G401 (cell line): Measurements from ENCODE around the gene DCHS2. TPM values are rescaled to one million over a fixed set of nuclear protein-coding genes. Genes with fewer than 3 reads are reported as not detected.

Experiments used
- DNase-seq: peaks from one replicate; pipeline ENCODE4 v3.0.0-alpha.2; 2015; ENCODE audit warnings: low spot score
- in situ Hi-C: cut with HindIII; loops from 2 replicates; pipeline ENCODE4 v1.10.0; 2016; ENCODE audit warnings: low sequenced_read_pairs, mixed read lengths
- total RNA-seq: library from RNA; depleted of rRNA; stranded (reverse); fragments of >200 nt; shearing (Covaris generic); gene quantifications from 2 replicates; pipeline ENCODE4 v1.2.3, GENCODE V29; 2014; rRNA removed

DCHS2 gene, protein sequence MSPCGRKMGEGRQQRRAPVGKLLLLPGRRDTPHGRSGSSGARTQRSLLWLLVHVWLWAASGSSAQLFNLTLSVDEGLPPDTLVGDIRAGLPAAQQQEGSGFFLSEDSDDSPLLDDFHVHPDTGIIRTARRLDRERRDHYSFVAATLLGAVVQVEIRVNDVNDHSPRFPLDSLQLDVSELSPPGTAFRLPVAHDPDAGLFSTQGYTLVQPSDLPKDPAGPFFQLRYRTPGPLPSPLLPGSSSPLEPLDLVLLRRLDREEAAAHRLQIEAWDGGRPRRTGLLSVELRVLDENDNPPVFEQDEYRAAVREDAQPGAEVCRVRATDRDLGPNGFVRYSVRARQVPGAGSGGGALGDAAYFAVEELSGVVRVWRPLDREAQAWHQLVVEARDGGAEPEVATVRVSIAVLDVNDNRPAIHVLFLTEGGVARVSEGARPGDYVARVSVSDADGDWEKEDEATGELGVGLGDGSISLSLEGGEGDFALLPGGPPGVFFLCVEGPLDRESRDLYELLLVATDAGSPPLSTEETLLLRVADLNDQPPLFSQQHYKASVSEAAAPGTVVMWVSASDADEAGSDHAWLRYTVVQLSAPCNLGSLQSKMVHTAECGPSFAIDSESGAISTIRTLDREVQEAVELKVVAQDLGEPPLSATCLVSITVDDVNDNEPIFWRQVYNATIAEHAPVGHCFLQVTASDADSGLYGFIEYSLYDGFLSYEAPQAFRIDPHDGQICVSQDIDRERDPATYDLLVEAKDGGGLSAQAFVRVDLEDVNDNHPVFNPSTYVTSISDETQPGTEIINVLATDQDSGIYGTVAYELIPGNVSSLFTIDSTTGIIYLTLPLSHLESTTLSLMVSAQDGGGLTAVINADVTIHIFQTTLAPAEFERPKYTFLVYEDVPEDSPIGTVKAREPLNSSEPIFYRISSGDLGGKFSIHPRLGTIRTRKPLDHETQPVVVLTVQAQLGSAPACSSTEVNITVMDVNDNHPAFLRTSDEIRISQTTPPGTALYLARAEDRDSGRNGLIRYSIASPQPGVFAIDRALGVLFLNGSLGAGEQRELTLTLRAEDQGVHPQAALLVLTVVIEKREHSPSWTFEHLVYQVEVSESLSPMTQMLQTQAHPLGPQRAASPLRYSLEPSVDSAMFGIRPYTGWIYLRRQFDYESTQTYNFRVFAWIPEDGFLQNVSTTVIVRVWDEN (N-terminal part only)
- total RNA-seq = not detected in 2 replicates

DNA sequence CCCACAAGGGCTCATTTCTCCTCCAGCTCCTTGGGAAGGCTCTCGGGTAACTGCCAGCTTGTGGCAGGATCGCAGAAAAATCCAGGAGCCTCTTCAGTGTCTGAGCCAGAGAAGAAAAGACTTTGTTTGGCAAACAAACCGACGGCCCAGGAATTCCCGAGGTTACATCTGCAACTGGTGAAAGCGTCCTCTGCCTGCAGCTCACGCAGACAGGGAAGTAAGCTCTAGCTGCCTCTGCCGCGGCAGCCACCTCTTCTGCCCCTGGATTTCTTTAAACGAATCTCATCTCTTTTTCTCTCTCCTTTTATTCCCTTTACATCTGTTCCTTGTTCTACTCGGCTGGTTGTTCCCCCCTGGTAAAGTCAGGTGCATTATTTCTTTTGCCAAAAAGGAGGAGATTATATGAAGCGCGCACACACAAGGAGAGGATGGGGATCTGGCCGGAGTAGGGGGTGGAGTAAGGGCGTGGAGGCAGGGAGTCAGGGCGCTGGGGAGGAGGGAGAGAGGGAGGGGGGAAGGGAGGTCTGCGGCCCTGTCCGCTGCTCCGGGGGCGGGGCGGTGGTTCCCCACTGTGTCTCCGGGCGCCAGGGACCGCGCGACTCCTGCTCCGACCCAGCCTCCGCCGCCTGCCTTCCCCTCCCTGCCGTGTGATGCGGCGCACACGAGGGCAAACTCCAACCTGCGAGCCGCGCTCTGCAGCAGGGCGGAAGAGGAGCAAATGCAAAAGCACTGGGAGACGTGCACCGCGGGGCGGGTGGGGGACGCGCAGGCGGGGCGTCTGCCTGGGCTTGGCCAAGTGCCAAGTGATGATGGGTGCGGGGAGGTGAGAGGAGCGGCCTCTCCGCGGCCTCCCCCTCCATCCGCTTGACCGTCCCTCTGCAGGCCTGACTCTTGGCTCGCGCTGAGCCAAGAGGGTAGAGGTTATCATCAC lies at the start of gene DCHS2:
TSS of gene DCHS2 (minus strand) at position 459 of the 931 bp plus-strand sequence. CDS start at position 15, 444 bp downstream.
- DNase-seq = no peak

DNA sequence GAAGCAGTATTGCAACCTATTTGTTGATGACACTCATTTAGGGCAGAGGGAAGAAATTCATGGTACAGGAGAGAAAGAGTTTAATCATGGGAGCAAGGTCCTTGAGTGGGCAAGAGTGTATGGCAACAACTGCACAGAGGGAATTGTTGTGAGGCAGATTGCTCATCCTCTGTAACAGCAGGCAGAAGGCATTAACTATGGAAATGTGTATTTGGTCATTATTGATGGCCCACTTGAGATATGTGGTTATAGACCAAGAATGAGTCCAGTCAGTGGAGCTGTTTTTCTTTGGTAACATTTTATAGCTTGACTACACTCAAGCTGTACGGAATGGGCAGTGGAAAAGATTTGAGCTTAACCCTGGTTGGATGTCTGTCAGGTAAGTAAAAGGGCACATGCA lies 42.7 kb upstream of the DCHS2 start:
- in situ Hi-C loops = no loop called here
- no peak for DNase-seq

More for the DNA sequence above, at the start of gene DCHS2:
- in situ Hi-C loops = no loop called here

DNA sequence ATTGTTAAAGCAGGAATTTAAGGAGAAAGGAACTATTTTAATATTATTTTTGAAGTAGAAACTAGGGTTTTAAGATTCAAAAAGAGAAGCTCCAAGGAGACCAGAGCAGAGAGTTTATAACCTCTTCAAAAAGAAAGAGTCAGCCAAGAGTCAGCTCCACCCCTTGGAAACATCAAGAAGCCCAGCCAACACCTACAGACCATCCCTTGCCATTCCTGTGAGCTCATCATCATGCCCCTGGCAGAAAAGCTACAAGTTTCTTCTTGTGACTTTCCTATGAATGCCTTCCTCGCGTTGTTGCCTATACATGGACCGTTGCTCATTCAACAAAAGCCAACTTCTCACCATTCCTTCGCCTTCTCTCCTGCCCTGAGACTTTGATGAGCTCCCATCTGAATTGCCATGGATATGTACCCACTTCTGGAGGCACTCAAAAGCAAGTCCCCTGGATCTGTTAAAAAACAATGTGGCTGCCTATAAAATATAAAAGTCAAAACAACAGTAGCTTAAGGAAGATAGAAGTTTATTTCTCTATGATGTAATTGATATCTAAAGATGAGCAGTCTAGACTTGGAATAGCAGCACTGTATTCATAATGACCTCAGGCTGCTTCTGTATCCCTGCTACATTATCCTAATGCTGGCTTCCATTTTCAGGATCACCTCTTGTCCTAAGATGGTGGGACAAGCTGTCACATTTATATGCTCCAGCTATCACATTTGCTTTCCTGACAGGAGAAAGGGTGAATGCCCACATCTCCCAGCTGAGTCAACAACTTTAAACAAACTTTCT lies 38.3 kb upstream of the DCHS2 start:
- no peak for DNase-seq
- in situ Hi-C loops = no loop called here

DNA sequence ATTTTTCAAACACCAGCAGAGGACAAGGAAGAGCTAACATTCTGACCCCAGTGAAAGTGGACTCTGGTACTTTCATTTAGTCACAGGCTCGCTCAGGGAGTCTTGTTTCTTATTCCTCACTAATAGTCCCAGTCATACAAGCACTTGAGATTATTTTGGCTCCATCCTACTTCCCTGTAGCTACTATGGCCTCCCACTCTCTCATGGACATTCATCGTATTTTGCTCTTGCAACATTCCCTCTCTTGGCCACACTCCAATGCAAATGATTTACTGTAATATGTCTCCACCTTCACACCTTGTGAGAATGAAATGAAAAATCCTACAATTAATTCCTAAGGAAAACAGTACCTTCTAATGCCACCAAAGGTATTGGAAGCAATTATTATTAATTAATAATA lies 37.3 kb upstream of the DCHS2 start:
- DNase-seq = no peak
- in situ Hi-C loops = no loop called here

DNA sequence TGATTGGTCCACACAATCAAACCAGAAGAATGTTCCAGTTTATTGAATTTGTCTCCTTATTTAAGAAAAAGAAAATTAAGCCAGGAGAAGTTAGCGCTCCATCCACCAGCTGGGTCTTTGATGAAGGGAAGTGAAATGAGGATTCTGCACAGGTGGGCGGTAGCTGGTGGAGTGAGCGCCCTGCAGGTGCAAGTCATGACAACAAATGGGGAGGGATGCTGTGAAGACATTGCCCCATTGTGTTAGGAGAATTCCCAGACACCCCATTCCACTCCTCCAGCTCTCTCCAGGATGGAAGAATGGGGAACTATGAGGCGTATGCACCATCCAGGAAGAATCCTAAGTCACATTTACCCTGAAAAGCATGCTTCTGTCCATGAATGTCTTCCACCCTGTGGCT lies 35.7 kb upstream of the DCHS2 start:
- in situ Hi-C loops = no loop called here
- no peak for DNase-seq

DNA sequence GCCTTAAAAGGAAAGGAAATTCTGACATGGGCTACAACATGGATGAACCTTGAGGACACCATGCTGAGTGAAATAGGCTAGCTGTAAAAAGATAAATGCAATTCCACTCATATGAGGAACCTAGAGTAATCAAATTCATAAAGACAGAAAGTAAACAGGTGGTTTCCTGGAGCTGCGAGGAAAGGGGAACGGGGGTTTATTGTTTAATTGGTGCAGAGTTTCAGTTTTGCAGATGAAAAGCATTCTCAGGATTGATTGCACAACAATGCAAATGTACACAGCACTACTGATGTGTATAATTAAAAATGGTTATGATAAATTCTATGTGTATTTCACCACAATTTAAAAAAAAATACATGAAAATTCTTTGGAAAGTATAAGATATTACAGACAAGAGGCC lies 34.6 kb upstream of the DCHS2 start:
- no peak for DNase-seq
- in situ Hi-C loops = no loop called here

DNA sequence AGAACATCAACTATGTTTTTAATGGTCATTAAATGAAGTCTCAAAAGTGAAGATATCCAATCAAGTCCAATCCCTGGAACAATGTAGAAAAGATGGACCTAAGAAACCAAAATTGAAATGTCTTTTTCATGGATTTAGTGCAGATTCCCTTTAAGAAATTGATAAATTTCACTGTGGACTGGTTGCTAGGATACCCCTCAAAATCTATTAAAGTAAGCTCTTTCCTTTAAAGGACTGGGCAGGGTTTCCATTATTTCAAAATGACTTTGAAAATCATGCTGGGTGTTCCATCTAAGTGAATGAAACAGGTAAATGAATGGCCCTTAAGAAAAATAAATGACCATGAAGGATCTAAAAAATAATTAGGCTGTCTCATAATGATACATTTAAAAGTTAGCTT lies 30.0 kb upstream of the DCHS2 start:
- in situ Hi-C loops = no loop called here
- no peak for DNase-seq

DNA sequence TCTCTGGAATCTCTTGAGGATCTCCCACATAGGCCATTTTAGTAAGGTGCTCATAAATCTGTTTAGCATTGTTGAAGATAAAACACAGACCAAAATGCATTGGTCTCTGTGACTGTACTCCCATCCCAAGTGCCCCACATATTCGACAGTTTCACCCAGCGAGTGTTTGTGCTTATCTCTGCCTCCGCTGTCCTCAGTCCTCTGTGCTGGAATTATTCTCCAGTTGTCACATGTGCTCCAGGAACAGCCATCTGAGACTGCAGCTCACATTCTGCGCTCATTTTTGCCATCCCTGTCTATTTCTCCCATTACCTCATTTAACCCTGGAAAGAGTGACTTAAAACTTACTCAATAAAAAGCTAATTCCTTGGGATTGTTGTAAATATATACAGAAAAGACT lies 27.6 kb upstream of the DCHS2 start:
- no peak for DNase-seq
- in situ Hi-C loops = no loop called here

DNA sequence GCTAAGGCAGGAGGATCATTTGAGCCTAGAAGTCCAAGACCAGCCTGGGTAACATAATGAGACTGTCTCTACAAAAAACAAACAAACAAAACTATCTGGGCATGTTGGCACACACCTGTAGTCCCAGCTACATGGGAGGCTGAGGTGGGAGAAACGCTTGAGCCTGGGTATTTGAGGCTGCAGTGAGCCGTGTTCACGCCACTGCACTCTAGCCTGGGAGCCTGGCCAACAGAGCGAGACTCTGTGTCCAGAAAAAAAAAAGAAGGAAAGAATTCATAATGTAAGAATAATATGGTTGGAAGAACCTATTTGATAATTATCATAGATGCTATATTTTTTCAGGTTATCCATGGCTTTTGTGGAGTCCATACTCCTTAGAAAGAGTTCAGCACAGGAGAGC lies 26.0 kb upstream of the DCHS2 start:
- in situ Hi-C loops = no loop called here

DNA sequence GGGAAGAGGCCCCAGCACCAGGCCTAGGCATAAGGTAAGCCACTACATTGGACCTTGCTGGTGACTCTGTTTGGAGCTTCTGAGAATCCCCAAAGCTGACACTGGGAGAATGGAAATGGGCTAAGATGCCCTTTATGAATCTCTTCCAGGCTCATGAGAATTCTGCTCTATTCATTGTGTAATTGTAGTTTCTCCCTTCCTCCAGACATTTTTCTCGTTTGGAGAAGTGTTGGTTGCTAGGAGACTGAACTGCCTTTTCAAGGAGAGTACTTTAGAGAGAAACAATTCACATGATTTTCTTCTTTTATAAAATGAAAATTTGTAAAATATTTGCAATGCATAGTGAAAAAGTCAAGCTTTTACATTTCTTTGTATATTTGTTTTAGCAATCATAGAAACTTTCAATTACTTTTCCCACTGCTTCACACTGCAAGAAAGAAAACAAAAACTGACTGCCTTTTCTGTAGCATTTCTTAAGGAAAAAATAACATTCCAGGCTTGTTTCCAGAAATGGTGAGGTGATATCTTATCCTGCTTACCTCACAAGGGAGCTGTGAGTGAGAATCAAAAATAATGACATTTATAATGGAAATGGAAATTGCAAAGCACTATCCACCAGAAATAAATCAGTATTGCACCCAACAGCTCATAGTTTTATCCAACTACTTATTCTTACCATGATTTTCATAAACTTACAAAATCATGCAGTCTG lies 24.9 kb upstream of the DCHS2 start:
- DNase-seq = no peak
- in situ Hi-C loops = no loop called here

More for the DNA sequence above, 26.0 kb upstream of the DCHS2 start:
- DNase-seq = no peak

DNA sequence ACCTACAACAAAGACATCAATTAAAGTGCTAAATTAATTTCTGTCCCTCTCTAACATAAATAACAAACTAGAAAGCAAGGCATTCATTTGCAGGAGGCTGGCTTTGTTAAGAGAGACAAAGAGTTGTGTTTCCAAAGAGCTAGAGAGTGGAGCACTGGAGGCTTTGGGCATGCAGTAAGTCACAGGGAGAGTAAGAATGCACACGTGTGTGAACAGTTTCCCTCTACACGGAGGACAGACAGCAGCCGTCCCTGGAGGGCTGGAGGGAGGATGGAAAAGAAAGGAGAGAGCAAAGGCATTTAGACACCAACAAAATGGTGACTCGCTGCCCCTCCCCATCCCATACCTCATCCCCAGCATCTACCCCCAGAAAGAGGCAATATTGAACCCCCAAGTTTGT lies 20.4 kb upstream of the DCHS2 start:
- no peak for DNase-seq
- in situ Hi-C loops = no loop called here

DNA sequence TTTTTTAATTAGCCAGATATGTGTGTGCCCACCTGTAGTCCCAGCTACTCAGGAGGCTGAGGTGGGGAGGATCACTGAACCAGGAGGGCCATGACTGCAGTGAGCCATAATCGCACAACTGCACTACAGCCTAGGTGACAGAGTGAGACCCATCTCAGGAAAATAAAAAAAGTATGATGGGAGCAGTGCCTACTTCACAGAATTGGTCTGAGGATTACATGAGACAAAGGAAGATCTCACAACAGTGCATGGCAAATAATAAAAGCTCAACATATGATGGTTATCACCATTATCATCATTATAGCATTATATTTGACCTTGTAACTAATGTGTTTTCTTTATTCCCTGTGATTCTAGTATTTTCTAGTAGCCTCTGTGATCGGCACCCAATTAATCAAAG lies 19.9 kb upstream of the DCHS2 start:
- DNase-seq = no peak
- in situ Hi-C loops = no loop called here

DNA sequence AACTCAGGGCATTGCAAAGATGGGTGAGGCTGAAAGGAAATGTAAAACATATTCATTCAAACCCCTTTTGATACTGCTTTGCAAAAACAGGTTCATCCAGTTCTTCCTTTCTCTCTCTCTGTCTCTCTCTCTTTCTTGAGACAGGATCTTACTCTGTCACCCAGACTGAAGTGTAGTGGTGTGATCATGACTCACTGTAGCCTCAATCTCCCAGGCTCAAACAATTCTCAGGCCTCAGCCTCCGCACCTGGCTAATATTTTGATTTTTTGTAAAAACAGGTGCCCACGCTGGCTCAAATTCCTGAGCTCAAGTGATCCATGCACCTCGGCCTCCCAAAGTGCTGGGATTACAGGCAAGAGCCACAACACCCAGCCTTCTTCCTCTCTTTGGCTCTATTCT lies 15.6 kb upstream of the DCHS2 start:
- DNase-seq = no peak
- in situ Hi-C loops = no loop called here

DNA sequence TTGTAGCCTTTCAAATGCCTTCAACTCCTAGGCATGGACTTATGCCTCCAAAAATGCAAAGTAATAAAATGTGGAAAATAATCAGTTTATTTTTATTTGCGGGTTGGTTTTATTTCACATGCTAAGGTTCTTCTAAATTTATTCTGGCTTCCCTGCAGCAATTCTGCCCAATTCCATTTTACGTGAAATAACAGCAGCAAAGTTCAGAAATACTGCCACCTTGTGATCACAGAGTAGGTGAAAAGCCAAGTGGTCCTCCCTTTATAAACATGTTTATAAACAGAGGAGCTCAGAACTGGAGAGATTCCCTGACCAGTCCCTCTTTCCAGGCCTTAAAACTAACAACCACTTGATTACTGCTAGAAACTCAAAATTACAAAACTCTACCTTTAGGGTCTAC lies 14.7 kb upstream of the DCHS2 start:
- peak; percentile 53 for DNase-seq
- in situ Hi-C loops = no loop called here

DNA sequence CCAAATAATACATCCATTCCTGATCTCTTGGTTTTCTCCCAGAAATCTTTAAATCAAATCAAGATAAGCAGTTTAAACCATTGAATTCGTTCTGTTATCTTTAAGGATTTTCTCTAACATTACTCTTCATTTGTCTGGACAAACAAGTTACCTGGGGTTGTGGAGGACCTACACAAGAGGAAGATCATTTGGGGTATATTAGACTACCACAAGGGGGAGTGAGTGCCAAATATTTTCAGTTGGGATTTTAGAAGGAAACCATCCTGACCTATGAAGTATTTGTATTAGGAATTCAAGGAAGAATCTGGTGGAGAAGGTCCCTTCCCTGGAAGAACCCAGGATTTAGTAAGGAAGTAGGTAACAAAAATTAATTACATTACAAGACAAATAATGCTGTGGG lies 12.0 kb upstream of the DCHS2 start:
- in situ Hi-C loops = no loop called here

DNA sequence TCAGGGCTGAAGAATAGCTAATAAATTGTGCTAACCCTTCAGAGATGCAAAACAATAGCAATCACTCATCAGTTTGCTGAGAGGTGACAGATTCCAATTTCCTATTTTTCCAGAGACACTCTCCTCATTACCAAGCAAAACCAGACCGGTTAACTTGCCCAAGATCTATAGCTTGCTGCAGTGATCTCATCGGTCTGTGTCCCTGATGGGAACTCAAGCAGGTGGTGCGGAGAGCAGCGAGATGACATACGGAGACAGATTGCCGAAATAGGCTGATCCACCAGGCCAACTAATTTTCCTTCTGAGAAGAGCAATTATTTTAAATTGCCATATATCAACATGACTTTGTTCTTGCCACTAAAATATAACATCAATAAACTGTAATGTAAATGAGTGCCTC lies 10.5 kb upstream of the DCHS2 start:
- DNase-seq = no peak
- in situ Hi-C loops = no loop called here

More for the DNA sequence above, 12.0 kb upstream of the DCHS2 start:
- DNase-seq = peak; percentile 12

DNA sequence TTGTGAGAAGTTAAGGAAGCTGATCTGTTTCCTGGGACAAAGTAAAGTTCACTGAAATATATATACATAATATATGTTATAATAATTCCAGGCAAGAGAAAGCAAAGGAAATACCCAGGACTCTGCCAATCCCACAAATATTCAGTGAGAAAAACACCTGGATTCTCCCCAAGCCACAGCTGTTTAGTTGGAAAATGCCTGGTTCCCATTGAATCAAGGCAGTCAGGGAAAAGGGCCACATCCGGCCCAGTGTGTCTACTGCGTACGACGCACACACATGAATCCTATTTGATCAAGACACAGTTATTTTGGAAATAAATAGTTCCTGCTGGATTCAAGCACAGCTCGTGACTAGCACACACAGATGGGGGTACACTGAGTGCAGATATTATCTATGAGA lies 6.3 kb upstream of the DCHS2 start:
- in situ Hi-C loops = no loop called here
- DNase-seq = no peak
